ENCODE data around the gene SLC46A1.

GRCh38 chr17:28370035-28370743 is 35.8 kb downstream of the SLC46A1 start, which contains the start of gene VTN:
- TF ChIP-seq, protein P1, sequence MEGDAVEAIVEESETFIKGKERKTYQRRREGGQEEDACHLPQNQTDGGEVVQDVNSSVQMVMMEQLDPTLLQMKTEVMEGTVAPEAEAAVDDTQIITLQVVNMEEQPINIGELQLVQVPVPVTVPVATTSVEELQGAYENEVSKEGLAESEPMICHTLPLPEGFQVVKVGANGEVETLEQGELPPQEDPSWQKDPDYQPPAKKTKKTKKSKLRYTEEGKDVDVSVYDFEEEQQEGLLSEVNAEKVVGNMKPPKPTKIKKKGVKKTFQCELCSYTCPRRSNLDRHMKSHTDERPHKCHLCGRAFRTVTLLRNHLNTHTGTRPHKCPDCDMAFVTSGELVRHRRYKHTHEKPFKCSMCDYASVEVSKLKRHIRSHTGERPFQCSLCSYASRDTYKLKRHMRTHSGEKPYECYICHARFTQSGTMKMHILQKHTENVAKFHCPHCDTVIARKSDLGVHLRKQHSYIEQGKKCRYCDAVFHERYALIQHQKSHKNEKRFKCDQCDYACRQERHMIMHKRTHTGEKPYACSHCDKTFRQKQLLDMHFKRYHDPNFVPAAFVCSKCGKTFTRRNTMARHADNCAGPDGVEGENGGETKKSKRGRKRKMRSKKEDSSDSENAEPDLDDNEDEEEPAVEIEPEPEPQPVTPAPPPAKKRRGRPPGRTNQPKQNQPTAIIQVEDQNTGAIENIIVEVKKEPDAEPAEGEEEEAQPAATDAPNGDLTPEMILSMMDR (IDR thresholded peaks at IDR 0.05; ENCODE audit: insufficient read depth, low read length, poor library complexity, severe bottlenecking): no peak
- TF ChIP-seq EZH2phosphoT487 (conservative IDR thresholded peaks at IDR 0.05; ENCODE audit: low read length): no peak
